Osteocyte (in vitro differentiated cells): ENCODE data around the gene ATP11B. TPM values are rescaled to one million over a fixed set of nuclear protein-coding genes. Genes with fewer than 3 reads are reported as not detected.

Experiments
- DNase-seq: peaks from one replicate; pipeline ENCODE4 v3.0.0; 2021; ENCODE audit warnings: mixed read lengths; ENCODE audit not compliant: unreplicated experiment; ENCODE audit errors: extremely low spot score
- H3K27ac Mint-ChIP-seq: one replicate; pipeline ENCODE4 v1.8.0; 2021; ENCODE audit warnings: mild to moderate bottlenecking, mixed read lengths; ENCODE audit not compliant: unreplicated experiment
- H3K27me3 Mint-ChIP-seq: one replicate; pipeline ENCODE4 v1.8.0; 2021; ENCODE audit warnings: mixed read lengths; ENCODE audit not compliant: unreplicated experiment
- H3K36me3 Mint-ChIP-seq: one replicate; pipeline ENCODE4 v1.8.0; 2021; ENCODE audit warnings: mixed read lengths; ENCODE audit not compliant: unreplicated experiment
- H3K4me1 Mint-ChIP-seq: one replicate; pipeline ENCODE4 v1.8.0; 2021; ENCODE audit warnings: mixed read lengths; ENCODE audit not compliant: unreplicated experiment
- H3K4me3 Mint-ChIP-seq: one replicate; pipeline ENCODE4 v1.8.0; 2021; ENCODE audit warnings: mild to moderate bottlenecking, moderate library complexity, mixed read lengths; ENCODE audit not compliant: unreplicated experiment
- H3K9me3 Mint-ChIP-seq: one replicate; pipeline ENCODE4 v1.8.0; 2021; ENCODE audit warnings: mixed read lengths; ENCODE audit not compliant: unreplicated experiment
- total RNA-seq: library from RNA; stranded (reverse); gene quantifications from 2 replicates; pipeline ENCODE4 v1.2.1, GENCODE V29; 2021
- TF ChIP-seq, protein P1 (sequence below): fragments of 200-600 bp; sonication (generic); IDR thresholded peaks from 2 replicates; pipeline ENCODE4 v1.5.0; 2021; ENCODE audit warnings: antibody characterized with exemption, mild to moderate bottlenecking, moderate library complexity

Gene ATP11B
- total RNA-seq, 1 donor from 2014 or later = 69.2 TPM

DNA sequence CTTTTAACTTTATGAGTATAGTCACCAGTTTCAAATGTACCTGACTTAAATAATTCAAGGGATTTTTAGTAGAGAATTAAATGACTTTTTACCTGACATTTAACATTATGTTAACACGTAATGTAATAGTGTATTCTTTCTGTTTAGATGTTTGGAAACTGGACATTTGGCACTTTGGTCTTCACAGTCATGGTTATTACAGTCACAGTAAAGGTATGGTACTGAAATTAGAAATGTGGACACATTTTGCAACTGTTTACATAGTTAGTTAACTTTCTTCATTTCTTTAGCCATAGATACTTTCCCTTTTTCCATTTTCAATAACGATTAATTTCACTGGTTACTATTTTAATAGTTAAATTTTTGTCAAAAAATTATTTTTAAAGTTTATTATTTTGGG, 103.2 kb downstream of the ATP11B start:
- H3K9me3 Mint-ChIP-seq = no peaks in the 10 kb centered on the region
- H3K27me3 Mint-ChIP-seq = no peaks in the 10 kb centered on the region
- TF ChIP-seq, protein P1, sequence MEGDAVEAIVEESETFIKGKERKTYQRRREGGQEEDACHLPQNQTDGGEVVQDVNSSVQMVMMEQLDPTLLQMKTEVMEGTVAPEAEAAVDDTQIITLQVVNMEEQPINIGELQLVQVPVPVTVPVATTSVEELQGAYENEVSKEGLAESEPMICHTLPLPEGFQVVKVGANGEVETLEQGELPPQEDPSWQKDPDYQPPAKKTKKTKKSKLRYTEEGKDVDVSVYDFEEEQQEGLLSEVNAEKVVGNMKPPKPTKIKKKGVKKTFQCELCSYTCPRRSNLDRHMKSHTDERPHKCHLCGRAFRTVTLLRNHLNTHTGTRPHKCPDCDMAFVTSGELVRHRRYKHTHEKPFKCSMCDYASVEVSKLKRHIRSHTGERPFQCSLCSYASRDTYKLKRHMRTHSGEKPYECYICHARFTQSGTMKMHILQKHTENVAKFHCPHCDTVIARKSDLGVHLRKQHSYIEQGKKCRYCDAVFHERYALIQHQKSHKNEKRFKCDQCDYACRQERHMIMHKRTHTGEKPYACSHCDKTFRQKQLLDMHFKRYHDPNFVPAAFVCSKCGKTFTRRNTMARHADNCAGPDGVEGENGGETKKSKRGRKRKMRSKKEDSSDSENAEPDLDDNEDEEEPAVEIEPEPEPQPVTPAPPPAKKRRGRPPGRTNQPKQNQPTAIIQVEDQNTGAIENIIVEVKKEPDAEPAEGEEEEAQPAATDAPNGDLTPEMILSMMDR = no peak
- peaks cover 2% of the 10 kb centered on the region for H3K4me1 Mint-ChIP-seq
- no peak for DNase-seq
- peaks cover 31% of the 10 kb centered on the region for H3K36me3 Mint-ChIP-seq
- no peak overlapping the region for H3K4me3 Mint-ChIP-seq
- no peak overlapping the region for H3K27ac Mint-ChIP-seq

DNA sequence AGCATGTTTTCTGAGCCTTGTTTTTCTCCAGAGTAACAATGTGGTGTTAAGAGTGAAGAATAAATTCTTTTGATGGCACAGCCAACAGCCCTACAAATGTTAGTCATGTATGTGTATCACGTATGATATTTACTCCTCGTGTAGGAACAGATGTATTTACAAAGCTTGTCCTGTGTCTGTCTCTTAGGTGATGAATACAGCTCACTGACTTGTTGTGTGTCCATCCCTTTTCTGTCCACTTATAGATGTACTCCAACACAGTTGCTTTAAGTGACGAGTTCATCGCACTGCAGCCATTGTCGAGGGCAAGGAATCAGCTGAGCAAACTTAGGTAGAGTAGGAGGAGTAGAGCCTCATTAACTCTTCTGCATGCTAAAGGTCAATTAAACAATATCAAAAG, 108.9 kb downstream of the ATP11B start:
- no peaks in the 10 kb centered on the region for H3K4me1 Mint-ChIP-seq
- DNase-seq = no peak
- H3K36me3 Mint-ChIP-seq = peaks cover 40% of the 10 kb centered on the region
- TF ChIP-seq, protein P1 = no peak
- no peaks in the 10 kb centered on the region for H3K9me3 Mint-ChIP-seq
- no peak overlapping the region for H3K27ac Mint-ChIP-seq
- H3K27me3 Mint-ChIP-seq = no peaks in the 10 kb centered on the region
- no peak overlapping the region for H3K4me3 Mint-ChIP-seq

DNA sequence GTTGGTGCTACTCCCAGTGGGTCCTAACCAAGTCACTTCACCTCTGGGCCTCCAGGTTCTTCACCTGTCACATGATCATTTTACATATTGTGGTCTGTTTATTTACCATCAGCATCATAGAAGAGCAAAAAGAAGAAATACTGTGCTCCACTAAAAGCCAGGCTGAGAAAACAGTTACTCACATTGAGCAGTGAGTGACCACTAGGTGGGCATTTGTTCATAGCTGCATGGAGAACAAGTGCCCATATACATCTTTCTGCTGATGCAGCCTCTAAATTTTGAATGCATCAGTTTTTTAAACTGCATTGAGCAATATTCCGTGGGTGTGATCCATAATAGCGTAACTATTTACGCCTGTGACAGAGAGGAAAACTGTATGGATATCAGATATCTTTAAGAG, 110.9 kb downstream of the ATP11B start:
- no peaks in the 10 kb centered on the region for H3K4me1 Mint-ChIP-seq
- no peak overlapping the region for H3K4me3 Mint-ChIP-seq
- H3K27me3 Mint-ChIP-seq = no peaks in the 10 kb centered on the region
- no peaks in the 10 kb centered on the region for H3K9me3 Mint-ChIP-seq
- TF ChIP-seq, protein P1 = peak; percentile 25
- DNase-seq = no peak
- no peak overlapping the region for H3K27ac Mint-ChIP-seq
- H3K36me3 Mint-ChIP-seq = peaks cover 34% of the 10 kb centered on the region

DNA sequence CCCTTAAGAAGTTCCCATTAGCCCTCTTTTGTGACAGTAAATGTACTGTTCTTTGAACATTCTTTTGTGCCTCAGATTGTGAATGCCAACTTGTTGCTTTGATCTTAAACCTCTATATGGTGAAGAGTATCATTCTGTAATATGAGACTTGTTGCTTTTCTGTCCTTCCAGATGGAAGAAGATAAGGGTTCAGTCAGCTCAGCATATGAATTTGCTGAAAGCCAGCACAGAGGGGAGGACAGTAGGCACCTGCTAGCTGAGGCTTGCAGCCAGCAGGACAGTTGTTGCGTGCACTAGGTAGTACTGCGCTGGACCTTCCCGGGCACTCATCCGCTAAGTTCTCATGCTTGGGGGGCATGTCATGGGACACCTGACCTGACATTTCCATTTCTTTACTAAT, 112.3 kb downstream of the ATP11B start:
- TF ChIP-seq, protein P1 = no peak
- Mint-ChIP-seq H3K36me3 (peaks cover 31% of the 10 kb centered on the region), H3K9me3 (no peaks in the 10 kb centered on the region), H3K27ac (no peak overlapping the region), H3K27me3 (no peaks in the 10 kb centered on the region), H3K4me3 (no peak overlapping the region), H3K4me1 (no peaks in the 10 kb centered on the region)
- DNase-seq = no peak

DNA sequence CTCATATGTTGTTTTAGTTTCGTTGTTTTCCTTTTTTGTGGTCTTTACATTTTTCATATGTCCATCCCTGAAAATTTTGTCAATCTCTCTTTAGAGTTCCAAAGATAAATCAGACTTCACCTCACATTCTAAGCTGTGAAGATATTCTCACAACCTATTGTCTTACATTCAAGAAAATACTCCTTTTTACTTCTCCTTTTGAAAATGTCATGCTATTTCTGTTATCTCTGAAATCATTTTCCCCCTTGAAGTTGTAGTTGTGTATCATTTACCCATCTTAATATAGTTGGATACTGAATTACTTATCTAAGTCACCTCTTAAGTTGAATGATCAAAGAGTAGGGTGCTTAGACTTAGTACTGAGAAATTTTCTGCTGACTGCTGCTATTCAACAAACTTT, 112.7 kb downstream of the ATP11B start:
- Mint-ChIP-seq H3K27me3 (no peaks in the 10 kb centered on the region), H3K4me1 (no peaks in the 10 kb centered on the region), H3K36me3 (peaks cover 31% of the 10 kb centered on the region), H3K27ac (no peak overlapping the region), H3K4me3 (no peak overlapping the region), H3K9me3 (no peaks in the 10 kb centered on the region)
- no peak for DNase-seq
- TF ChIP-seq, protein P1 = no peak
